ENCODE data around the gene CDK14.

DNA sequence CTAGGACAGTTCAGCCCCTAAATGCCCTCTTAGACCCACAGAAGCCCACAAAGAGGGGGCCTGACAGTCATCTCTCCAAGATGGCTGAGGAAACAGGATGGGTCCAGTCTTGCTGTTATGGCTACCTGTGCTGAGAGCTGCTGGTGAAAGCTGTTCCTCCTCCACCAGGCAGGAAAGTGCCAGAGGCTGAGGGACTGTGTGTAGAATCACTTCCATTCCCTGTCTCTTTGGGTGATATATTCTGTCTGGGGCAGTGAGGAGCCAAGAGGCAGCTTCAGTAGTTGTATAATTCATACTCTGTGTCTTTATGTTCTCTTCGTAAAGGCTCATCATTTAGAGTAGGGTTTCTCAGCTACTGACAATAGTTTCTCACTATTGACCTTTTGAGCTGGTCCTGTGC lies 425.8 kb downstream of the CDK14 start:
- TF ChIP-seq CTCF (IDR thresholded peaks at IDR 0.05): no peak
- no peak for TF ChIP-seq POLR2A (IDR thresholded peaks at IDR 0.05)
